SJCRH30 (cell line): Measurements from ENCODE around the gene EPHB2. TPM values are rescaled to one million over a fixed set of nuclear protein-coding genes. Genes with fewer than 3 reads are reported as not detected.
A peak's percentile ranks its signal among the peaks of the same experiment; 100 is the strongest.

ENCODE experiments used
- DNase-seq, 2 experiments: peaks; one replicate each; pipeline ENCODE4 v3.0.0-alpha.2; 2015 to 2020
- H3K27ac ChIP-seq: fragments of 250-450 bp; sonication (Bioruptor Pico); 2 replicates; pipeline ENCODE4 v1.5.1; 2020; ENCODE audit warnings: mild to moderate bottlenecking, moderate library complexity
- H3K27me3 ChIP-seq: fragments of 250-450 bp; sonication (Bioruptor Pico); 2 replicates; pipeline ENCODE4 v1.5.1; 2020; ENCODE audit warnings: mild to moderate bottlenecking, moderate library complexity
- H3K36me3 ChIP-seq: fragments of 250-450 bp; sonication (Bioruptor Pico); 2 replicates; pipeline ENCODE4 v1.5.1; 2020; ENCODE audit warnings: mild to moderate bottlenecking, moderate library complexity
- H3K4me1 ChIP-seq: fragments of 250-450 bp; sonication (Bioruptor Pico); 2 replicates; pipeline ENCODE4 v1.5.1; 2020; ENCODE audit warnings: mild to moderate bottlenecking, moderate library complexity
- H3K4me3 ChIP-seq: fragments of 250-450 bp; sonication (Bioruptor Pico); 2 replicates; pipeline ENCODE4 v1.5.1; 2020; ENCODE audit warnings: mild to moderate bottlenecking, moderate library complexity
- H3K9me3 ChIP-seq: fragments of 250-450 bp; sonication (Bioruptor Pico); replicated peaks from 2 replicates; pipeline ENCODE4 v1.5.1; 2020; ENCODE audit warnings: mild to moderate bottlenecking, moderate library complexity
- total RNA-seq: library from RNA; depleted of rRNA; stranded (reverse); fragments of >200 nt; shearing (Covaris generic); gene quantifications from 2 replicates; pipeline ENCODE4 v1.2.3, GENCODE V29; 2014

EPHB2 gene
- total RNA-seq, 1 experiment from 2014 or later, result 32.4 TPM

DNA sequence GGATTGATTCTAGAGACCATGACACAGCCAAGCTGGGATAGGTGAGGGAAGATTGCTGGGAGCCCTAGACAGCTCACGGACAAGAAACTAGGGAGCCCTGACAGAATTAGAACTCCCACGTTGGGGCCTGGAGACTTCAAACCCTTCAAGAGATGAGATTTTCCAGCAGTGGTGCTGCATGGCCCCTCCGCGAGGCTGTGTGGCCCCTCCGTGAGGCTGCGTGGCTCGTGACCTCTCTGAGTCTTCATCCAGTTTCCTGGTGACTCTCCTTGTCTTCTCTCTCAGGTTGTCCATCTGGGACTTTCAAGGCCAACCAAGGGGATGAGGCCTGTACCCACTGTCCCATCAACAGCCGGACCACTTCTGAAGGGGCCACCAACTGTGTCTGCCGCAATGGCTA lies 152.1 kb downstream of the EPHB2 start:
- Histone ChIP-seq H3K4me3 (no peak overlapping the region), H3K27me3 (no peaks in the 10 kb centered on the region), H3K4me1 (no peaks in the 10 kb centered on the region), H3K27ac (no peak overlapping the region), H3K36me3 (peaks cover 4% of the 10 kb centered on the region), H3K9me3 (no peaks in the 10 kb centered on the region)
- DNase-seq, result no peak

DNA sequence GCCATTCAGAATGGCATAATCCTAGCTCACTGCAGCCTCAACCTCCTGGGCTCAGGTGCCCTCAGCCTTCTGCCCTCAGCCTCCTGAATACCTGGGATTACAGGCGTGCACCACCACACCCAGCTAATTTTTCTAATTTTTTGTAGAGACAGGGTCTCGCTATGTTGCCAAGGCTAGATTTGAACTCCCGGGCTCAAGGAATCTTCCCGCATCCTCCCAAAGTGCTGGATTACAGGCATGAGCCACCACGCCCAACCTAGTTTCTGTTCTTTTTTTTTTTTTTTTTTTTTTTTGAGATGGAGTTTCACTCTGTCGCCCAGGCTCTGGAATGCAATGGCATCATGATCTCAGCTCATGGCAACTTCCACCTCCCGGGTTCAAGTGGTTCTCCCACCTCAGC lies 153.1 kb downstream of the EPHB2 start:
- Histone ChIP-seq H3K9me3 (no peaks in the 10 kb centered on the region), H3K27ac (no peak overlapping the region), H3K36me3 (peaks cover 9% of the 10 kb centered on the region), H3K4me1 (no peaks in the 10 kb centered on the region), H3K27me3 (no peaks in the 10 kb centered on the region), H3K4me3 (no peak overlapping the region)
- no peak for DNase-seq

DNA sequence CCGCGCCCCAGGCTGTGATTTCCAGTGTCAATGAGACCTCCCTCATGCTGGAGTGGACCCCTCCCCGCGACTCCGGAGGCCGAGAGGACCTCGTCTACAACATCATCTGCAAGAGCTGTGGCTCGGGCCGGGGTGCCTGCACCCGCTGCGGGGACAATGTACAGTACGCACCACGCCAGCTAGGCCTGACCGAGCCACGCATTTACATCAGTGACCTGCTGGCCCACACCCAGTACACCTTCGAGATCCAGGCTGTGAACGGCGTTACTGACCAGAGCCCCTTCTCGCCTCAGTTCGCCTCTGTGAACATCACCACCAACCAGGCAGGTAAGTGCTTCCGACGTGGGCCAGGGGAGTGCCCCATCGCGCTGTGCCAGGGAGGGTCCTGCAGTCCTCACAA lies 154.2 kb downstream of the EPHB2 start:
- Histone ChIP-seq H3K27me3 (no peaks in the 10 kb centered on the region), H3K4me1 (peaks cover 1% of the 10 kb centered on the region; the same call in 1 of the 2 replicates), H3K9me3 (no peaks in the 10 kb centered on the region), H3K36me3 (peaks cover 9% of the 10 kb centered on the region), H3K27ac (no peak overlapping the region), H3K4me3 (no peak overlapping the region)
- no peak for DNase-seq

DNA sequence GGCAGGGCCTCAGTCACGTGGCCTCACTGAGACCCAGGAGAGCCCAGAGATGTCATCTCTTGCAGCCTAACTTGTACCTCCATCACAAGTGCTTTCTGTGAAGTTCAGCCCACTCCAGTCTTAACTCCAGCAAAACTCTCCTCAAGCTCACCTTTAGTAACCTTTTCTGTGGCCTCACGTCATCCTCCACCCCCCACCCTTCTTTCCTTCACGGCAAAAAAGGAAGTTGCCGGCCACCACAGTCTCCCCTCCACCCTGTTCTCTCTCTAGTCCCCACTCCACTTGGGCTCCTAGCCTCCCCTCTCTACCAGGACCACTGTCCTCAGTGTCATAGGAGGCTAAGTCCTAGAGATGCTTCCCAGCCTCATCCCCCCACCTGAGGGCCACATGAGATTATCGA lies 155.1 kb downstream of the EPHB2 start:
- no peak for DNase-seq
- Histone ChIP-seq H3K4me3 (no peak overlapping the region), H3K4me1 (peaks cover 10% of the 10 kb centered on the region), H3K9me3 (no peaks in the 10 kb centered on the region), H3K27ac (no peak overlapping the region), H3K36me3 (peaks cover 9% of the 10 kb centered on the region), H3K27me3 (no peaks in the 10 kb centered on the region)

DNA sequence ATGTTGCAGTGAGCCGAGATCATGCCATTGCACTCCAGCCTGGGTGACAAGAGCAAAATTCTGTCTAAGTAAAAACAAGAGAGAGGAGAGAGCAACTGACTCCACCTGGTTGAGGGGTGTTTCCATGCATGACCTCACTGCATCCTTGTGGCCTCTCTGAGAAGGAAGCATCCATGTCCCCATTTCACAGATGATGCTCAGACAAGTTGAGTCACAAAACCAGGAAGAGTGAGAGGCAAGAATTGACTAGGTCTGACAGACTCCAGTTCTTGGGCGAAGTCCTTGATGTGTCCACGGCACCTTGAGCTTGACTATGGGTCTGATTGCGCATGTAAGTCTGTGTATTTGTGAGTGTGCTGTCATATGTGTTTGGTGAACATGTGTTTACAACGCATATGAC lies 156.2 kb downstream of the EPHB2 start:
- no peak overlapping the region for H3K4me3 ChIP-seq
- no peak for DNase-seq
- peaks cover 14% of the 10 kb centered on the region for H3K4me1 ChIP-seq
- no peak overlapping the region for H3K27ac ChIP-seq
- no peaks in the 10 kb centered on the region for H3K27me3 ChIP-seq
- H3K9me3 ChIP-seq, result no peaks in the 10 kb centered on the region
- H3K36me3 ChIP-seq, result peaks cover 9% of the 10 kb centered on the region

DNA sequence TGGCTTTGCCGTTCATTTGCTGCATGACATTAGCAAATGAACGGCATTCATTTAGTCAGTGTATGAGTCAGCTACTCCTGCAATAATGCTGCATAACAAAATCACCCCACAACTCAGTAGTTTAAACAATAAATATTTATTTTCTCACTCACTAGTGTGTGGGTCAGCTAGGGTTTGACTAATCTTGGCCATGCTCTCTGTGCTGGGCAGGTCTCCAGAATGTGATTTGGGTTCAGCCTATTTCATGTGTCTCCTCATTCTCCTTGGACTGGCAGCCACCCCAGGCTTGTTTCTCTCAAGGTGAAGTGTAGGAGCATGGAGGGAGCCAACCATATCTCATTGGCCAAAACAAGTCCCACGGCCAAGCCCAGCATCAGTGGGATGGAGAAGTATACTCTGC lies 157.7 kb downstream of the EPHB2 start:
- Histone ChIP-seq H3K27me3 (no peaks in the 10 kb centered on the region), H3K36me3 (peaks cover 11% of the 10 kb centered on the region), H3K27ac (no peak overlapping the region), H3K4me3 (no peak overlapping the region), H3K4me1 (peaks cover 14% of the 10 kb centered on the region), H3K9me3 (no peaks in the 10 kb centered on the region)
- no peak for DNase-seq

DNA sequence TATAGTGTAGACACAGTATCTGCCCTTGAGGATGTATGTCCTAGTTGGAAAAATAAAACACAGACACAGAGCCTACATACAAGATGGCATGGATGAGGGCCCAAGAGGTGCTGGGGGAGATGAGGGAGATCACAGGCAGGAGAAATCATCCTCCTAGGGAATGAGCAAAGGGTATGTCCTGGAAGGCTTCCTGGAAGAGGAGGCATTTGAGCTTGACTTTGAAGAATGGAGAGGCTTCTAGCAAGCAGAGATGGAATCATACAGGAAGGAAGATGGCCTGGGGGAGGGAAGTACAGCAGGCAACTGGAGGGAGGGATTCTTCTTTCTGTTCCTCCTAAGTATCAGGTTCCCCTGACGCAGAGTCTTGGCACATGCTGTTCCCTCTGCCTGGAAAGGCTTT lies 158.7 kb downstream of the EPHB2 start:
- no peak overlapping the region for H3K4me3 ChIP-seq
- no peak for DNase-seq
- peaks cover 22% of the 10 kb centered on the region for H3K4me1 ChIP-seq
- H3K27me3 ChIP-seq, result no peaks in the 10 kb centered on the region
- no peaks in the 10 kb centered on the region for H3K9me3 ChIP-seq
- H3K27ac ChIP-seq, result no peak overlapping the region
- peaks cover 9% of the 10 kb centered on the region for H3K36me3 ChIP-seq

DNA sequence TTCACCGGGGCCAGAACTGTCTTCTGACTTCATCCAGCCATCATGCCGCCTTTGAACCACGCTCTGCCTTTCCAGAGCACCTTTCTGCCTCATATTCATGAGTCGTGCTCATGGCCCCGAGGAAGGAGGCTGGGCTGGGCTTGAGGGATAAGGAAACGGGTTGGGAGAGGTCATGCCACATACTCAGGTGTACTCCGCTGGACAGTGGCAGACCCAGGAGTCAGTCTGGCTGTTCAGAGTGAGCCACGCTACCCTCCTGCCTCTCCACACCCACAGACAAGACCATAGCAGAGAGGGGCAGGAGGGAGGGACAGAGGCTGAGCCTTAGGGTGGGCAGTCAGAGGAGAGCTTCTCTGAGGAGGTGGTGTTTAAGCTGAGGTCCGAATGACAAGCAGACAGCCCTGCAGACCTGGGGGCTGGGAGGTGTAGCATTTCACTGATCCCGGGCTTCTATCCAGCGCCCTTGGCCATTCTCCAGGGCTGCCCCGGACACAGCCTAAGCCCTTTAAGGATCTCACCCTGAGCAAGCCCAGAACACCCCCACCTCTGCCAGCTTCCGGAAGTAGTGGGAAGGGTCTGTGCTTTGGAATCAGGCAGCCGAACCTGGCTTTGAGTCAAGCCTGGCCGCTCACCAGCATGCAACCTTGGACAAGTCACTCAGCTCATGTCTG lies 159.7 kb downstream of the EPHB2 start:
- Histone ChIP-seq H3K9me3 (no peaks in the 10 kb centered on the region), H3K27me3 (no peaks in the 10 kb centered on the region), H3K4me1 (peaks cover 32% of the 10 kb centered on the region), H3K4me3 (no peak overlapping the region), H3K36me3 (peaks cover 7% of the 10 kb centered on the region), H3K27ac (no peak overlapping the region)
- DNase-seq, result peak; percentile 67 to 79

DNA sequence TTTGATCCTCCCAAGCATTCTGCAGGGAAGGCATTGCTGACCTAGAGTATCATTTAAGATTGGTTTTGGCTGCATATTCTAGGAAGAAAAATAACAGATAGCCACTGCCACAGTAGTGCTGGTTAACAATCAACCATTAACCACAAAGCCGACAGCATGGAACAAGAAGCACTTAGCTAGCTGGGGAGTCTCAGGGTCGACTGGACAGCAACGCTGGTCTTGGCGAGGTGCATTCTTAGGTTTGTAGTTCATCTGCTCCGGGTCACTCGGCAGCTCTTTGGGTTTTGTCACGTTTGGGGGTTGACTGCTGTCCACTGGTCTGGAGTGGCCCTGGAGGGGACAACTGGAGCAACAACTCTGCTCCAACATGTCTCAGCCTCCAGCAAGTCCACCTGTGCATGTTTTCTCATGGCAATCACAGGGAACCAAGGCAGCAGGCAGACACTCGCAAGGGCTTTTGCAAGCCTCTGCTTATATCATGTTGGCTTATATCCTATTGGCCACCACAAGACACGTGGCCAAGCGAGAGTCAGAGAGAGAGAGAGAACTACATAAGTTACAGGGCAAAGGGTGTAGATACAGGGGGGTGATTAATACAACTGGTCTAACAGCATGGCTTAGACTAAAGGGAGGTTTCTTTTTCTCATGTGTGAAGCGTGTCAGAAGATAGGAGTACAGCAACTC lies 162.5 kb downstream of the EPHB2 start:
- Histone ChIP-seq H3K27ac (no peak overlapping the region), H3K36me3 (peaks cover 7% of the 10 kb centered on the region; the same call in 1 of the 2 replicates), H3K4me1 (peaks cover 54% of the 10 kb centered on the region), H3K4me3 (no peak overlapping the region), H3K27me3 (no peaks in the 10 kb centered on the region), H3K9me3 (no peaks in the 10 kb centered on the region)
- peak in 1 of 2 experiments; percentile 30 for DNase-seq

DNA sequence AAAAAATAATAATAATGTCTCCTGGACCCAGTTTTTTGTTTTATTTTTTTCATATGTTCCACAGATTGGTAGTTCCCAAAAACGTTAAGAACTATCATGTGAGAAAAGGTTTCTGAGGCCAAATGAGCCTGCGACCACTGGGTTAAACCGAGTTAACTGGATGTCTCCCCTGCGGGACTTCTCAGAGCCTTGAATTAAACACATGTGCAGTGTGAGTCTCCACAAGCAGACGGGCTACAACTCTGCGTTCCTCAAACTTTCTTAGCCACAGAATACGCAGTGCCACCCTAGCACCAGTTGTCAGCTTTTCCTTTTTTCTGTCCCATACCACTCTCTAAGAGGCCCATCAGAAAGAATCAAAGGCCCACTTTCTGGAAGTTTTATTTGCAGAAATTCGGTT lies 164.1 kb downstream of the EPHB2 start:
- Histone ChIP-seq H3K4me3 (no peak overlapping the region; the same call in 1 of the 2 replicates), H3K36me3 (0 out of 2 replicates have a peak, but pooled peaks cover 2% of the 10 kb centered on the region), H3K27me3 (no peaks in the 10 kb centered on the region), H3K9me3 (no peaks in the 10 kb centered on the region), H3K4me1 (peaks cover 57% of the 10 kb centered on the region), H3K27ac (peak overlapping the region; percentile 91)
- DNase-seq, result no peak

DNA sequence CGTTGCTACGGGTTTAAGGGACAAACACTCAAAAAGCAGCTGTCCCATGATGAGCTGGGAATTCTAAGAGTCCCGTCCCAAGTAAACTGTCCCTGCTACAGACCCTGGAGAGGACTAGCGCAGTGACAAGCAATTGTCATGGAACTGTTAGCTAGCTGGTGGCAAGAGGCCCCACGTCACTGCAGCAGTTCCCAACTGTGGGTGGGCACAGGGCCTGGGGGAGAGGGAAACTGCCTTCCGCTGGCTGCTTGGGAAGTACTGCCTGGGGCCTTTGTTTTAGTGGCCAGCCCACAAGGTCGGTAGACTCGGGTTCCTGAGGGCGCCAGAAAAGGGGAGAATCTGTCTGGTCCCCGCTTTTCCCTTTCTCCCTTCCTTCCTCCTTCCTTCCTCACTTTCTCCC lies 164.6 kb downstream of the EPHB2 start:
- peak overlapping the region; percentile 91 for H3K27ac ChIP-seq
- 0 out of 2 replicates have a peak, but pooled peaks cover 2% of the 10 kb centered on the region for H3K36me3 ChIP-seq
- no peaks in the 10 kb centered on the region for H3K9me3 ChIP-seq
- peaks cover 57% of the 10 kb centered on the region for H3K4me1 ChIP-seq
- DNase-seq, result peak; percentile 81 to 85
- H3K27me3 ChIP-seq, result no peaks in the 10 kb centered on the region
- no peak overlapping the region; the same call in 1 of the 2 replicates for H3K4me3 ChIP-seq

DNA sequence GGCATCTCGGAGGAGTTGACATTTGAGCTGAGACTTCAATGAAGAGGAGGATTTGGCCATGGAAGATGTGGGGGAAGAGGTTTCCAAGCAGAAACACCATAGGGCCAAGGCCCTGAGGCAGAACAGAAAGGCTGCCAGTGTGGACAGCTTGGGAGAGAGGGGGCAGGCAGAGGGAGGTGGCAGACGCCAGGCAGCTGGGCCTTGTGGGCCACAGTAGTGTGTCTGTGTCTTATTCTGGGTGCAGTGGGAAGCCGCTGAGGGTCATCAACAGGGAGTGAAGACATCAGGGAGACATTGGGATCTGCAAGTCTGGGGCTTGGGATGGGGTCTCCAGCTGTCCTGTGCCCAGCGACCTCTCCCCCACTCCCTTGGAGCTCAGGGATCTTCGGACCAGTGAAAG lies 165.2 kb downstream of the EPHB2 start:
- Histone ChIP-seq H3K27ac (peak overlapping the region; percentile 91), H3K9me3 (no peaks in the 10 kb centered on the region), H3K4me1 (peaks cover 55% of the 10 kb centered on the region), H3K27me3 (no peaks in the 10 kb centered on the region), H3K4me3 (no peak overlapping the region), H3K36me3 (0 out of 2 replicates have a peak, but pooled peaks cover 2% of the 10 kb centered on the region)
- DNase-seq, result peak; percentile 77 to 81

DNA sequence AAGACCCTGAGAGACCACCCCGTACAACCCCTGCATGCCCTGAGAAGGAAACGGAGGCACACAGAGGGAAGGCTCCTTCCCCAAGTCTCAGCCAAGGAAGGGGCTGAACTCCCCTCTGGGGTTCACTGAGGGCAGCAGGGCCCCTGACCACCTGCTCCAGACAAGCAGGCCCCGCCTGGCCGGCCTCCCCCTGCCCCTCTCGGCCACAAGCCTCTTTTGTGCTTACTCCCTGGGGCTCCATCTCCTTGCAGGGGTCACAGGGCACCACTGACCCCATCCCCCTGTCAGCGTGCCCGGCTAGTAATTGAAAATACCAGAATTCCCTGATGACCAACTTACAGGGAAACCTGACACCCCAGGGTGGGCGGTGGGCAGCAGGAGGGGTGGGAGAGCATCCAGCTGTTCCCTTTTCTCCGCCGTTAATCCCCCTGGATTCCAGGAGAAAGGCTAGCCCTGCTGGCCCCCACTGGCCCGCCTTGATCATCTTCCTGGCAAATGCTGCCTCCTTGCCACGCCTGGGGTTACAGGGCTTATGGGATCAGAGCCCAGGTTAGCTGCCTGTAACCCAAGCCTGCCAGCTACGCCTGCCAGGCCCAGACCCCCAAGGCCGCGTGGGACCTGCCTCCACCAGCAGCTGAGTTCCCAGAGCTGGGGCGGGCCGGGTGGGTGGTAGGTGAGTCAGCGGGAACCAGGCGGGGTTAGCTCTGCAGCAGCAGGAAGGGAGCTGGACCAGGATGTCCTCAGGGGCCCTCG lies 165.9 kb downstream of the EPHB2 start:
- Histone ChIP-seq H3K4me3 (no peak overlapping the region), H3K9me3 (no peaks in the 10 kb centered on the region), H3K36me3 (0 out of 2 replicates have a peak, but pooled peaks cover 2% of the 10 kb centered on the region), H3K4me1 (peaks cover 51% of the 10 kb centered on the region), H3K27me3 (no peaks in the 10 kb centered on the region), H3K27ac (peak overlapping the region; percentile 91)
- peak; percentile 100 for DNase-seq

DNA sequence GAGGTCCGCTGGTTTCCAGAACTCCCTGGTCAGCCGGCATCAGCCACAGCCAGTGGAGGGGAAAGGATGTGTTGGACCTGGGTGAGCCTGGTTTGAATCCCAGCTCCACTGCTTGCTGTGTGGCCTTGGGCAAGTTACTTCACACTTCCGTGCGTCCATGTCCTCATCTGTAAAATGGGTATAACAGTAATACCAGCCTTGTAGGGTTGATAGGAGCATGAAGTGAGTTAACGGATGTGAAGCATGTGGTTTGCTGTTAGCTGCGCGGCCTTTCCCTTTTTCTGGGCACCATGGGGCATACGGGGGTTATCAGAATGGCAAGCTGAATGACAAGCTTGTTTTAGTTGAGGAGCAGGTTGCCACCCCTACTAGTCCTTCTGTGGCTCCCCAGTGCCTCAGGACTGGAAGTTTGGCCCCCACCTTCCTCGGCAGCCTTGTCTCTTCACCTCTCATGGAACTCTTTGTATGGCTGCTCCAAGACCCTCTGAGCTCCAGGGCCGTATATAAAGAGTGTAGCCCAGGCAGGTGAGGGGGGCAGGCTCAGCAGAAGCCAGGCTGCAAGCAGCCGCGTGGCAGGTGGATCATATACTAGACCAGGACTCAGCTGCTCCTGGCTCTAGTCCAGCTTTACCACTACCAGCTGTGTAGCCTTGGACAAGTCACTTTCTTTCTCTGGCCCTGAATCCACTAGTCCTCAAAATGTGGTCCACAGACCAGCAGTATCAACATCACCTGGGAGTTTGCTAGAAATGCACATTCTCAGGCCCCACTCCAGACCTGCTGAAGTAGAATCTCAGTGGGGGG lies 166.7 kb downstream of the EPHB2 start:
- H3K36me3 ChIP-seq, result 0 out of 2 replicates have a peak, but pooled peaks cover 2% of the 10 kb centered on the region

More for the DNA sequence above, 166.7 kb downstream of the EPHB2 start:
- Histone ChIP-seq H3K27ac (peak overlapping the region; percentile 91), H3K9me3 (no peaks in the 10 kb centered on the region), H3K4me1 (peaks cover 51% of the 10 kb centered on the region), H3K4me3 (no peak overlapping the region), H3K27me3 (no peaks in the 10 kb centered on the region)
- peak; percentile 71 to 81 for DNase-seq
